GM10266 (cell line): ENCODE measurements around the gene METRNL.
"Not testable (repeated sequence)": the region's sequence is repeated elsewhere in the genome, so short reads cannot be mapped to it uniquely, and the experiment has no call there.

Experiments
- DNase-seq: peaks from one replicate; pipeline ENCODE4 v3.0.0; 2012; ENCODE audit errors: extremely low spot score
- TF ChIP-seq, protein P1 (sequence below): IDR thresholded peaks from 2 replicates; pipeline ENCODE4 v1.5.1; 2012; ENCODE audit warnings: mild to moderate bottlenecking, low read depth; ENCODE audit not compliant: control insufficient read depth, insufficient read depth; ENCODE audit errors: missing control alignments

METRNL gene

DNA sequence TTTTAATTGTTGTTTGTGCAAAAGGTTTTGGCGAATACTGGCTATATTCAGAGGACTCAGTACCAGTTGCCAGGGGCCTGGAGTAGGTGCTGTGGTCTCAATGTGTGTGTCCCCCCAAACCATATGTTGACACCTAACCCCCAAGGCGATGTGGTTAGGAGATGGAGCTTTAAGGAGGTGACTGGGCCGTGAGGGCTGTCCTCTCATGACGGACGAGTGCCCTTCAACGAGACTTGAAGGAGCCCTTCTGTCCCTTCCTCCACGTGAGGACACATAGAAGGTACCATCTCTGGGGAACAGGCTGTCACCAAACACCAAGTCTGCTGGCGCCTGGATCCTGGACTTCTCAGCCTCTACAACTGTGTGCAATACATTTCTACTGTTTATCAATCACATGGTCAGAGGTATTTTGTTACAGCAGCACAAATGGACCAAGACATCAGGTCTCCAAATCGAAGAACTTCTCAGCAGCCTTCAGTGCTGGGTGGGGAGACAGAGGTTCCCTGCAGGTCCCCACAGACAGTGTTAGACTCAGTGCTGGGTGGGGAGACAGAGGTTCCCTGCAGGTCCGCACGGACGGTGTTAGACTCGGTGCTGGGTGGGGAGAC is 24.8 kb upstream of the METRNL start:
- TF ChIP-seq, protein P1, sequence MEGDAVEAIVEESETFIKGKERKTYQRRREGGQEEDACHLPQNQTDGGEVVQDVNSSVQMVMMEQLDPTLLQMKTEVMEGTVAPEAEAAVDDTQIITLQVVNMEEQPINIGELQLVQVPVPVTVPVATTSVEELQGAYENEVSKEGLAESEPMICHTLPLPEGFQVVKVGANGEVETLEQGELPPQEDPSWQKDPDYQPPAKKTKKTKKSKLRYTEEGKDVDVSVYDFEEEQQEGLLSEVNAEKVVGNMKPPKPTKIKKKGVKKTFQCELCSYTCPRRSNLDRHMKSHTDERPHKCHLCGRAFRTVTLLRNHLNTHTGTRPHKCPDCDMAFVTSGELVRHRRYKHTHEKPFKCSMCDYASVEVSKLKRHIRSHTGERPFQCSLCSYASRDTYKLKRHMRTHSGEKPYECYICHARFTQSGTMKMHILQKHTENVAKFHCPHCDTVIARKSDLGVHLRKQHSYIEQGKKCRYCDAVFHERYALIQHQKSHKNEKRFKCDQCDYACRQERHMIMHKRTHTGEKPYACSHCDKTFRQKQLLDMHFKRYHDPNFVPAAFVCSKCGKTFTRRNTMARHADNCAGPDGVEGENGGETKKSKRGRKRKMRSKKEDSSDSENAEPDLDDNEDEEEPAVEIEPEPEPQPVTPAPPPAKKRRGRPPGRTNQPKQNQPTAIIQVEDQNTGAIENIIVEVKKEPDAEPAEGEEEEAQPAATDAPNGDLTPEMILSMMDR: no peak
- no peak for DNase-seq

DNA sequence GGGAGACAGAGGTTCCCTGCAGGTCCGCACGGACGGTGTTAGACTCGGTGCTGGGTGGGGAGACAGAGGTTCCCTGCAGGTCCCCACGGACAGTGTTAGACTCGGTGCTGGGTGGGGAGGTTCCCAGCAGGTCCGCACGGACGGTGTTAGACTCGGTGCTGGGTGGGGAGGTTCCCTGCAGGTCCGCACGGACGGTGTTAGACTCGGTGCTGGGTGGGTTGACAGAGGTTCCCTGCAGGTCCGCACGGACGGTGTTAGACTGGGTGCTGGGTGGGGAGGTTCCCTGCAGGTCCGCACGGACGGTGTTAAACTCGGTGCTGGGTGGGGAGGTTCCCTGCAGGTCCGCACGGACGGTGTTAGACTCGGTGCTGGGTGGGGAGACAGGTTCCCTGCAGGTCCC is 24.2 kb upstream of the METRNL start:
- DNase-seq: not testable (repeated sequence)

DNA sequence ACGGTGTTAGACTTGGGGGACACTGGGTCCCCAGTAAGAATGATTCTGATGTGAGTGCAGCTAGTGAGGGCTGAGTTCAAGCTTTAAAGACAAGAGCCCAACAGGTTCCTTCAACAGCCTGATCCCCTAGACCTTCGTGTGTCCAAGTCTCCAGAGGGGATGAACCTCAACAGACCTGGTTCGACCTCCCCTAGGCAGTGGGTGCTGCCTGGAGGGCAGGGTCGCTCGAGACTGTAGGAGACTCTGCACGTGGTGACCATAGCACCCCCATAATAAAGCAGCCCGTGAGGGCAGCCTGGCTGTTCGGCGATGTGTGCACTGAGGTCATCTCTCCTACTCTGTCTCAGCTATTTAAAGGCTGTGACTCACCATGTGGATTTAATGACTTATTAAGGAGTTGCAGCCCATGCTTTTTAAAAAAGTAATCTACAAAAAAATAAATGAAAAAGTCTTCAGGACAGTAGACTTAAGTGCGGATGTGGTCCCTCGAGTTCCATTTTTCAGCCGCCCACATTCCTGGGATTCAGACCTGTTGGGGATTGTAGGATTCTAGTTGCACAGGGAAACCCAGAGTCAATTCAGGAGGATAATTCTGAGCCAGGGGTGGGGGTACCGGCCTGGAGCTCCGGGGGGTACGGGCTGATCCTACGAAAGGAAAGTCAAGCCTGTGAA is 23.4 kb upstream of the METRNL start:
- TF ChIP-seq, protein P1: no peak
- DNase-seq: no peak

DNA sequence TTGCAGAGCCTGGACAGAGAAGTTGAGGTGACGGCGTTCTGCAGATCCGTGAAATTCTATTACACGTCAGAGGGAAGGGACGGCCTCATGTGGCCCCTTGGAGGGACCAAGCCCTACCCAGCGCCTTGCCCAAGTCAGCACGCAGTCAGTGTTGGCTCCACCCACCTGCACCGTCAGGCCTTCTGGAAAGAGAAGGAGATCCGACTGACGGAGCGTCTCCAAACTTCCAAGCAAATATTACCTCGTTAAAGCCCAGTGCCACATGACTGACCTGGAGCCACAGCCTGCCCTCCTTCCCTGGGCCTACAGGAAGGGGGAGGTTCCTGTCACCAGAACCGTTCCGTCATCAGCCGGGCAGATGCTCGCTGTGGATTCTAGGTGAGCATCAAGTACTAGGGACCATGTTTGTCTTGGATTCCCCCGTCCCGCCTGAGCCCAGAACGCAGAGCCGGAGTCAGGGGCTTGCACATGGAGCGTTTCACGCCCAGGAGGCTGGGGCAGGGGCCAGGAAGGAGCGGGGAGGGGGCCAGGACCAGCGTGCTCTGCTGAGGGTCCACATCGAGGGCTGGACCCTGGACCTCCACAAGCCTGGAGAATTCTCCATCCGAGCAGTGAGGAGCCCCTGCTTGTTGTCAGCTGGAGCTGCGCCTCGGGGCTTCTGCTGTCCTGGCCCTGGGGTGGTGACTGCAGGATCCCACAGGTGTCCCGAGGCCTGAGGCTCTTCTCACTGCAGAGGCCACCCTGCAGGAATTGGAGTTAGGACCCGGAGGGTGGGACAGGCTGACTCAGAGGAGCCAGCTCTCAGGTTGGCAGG is 22.6 kb upstream of the METRNL start:
- DNase-seq: no peak
- TF ChIP-seq, protein P1: no peak

DNA sequence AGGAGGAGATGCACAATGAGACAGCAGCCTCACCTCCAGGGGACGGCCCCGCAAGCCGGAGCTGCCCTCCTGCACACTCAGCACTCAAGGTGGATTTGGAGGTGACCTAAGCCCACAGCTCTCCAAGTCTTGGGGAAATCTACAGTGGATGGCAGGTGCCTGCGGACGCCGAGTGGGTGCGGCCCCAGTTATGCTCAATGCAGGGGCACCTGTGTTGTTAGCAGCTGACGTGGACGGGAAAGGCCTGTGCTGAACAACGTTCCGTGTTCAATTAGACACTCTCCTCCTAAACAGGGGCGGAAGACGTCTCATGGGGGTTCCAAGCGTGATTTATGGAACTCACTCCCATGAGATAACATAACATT is 22.0 kb upstream of the METRNL start:
- TF ChIP-seq, protein P1: no peak

DNA sequence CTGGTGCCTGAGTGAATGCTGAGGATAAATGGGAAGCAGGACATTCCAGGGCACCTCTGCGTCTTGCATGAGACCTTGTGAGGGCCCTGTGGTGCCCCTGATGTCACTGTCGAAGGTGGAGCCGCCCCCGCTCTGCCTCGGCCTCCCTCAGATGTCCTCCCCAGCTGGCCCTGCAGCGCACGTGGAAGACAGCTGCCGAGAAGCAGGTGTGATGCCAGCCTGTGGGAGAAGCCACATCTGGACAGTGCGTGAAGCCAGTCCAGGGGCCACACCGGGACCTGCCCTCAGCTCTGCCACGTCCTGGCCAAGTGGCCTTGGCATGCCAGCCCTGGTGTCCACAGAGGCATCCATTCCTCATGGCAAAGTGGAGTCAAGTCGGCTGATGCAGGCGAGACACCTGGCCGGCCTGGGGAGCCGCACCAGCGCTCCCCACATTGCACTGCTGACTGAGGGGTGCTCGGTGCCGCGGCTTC is 21.6 kb upstream of the METRNL start:
- DNase-seq: no peak
- TF ChIP-seq, protein P1: no peak

More for the DNA sequence above, 22.0 kb upstream of the METRNL start:
- no peak for DNase-seq

DNA sequence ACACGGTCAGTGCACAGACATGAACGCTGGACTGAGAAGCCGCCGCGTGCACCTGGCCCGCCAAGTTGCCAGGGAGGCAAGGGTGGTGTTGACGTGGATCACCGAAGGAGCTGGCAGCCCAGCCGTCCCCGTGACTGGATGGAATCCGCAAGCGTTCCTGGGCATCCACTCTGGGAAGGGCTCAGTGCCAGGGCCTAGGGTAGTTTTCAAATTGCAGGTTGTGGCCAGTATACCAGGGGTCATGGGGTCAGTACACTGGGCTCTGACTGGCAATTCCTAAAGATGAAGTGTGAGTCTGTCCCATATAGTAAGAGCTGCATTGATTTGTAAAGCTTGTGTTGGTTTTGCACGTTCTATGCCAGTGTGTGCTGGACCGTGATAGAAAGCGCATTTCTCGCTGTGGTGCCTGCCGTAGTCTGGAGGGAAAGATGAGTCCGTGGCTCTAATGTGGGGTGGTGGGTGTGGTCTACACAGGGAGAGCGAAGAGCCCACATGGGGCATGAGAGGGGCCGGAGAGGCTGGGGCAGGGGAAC is 21.1 kb upstream of the METRNL start:
- TF ChIP-seq, protein P1: no peak

More for the DNA sequence above, 21.1 kb upstream of the METRNL start:
- DNase-seq: no peak
